ENCODE data around the gene SCLY. TPM values are rescaled to one million over a fixed set of nuclear protein-coding genes. Genes with fewer than 3 reads are reported as not detected.

Gene SCLY
- total RNA-seq, 1 donor = 4.6 TPM

DNA sequence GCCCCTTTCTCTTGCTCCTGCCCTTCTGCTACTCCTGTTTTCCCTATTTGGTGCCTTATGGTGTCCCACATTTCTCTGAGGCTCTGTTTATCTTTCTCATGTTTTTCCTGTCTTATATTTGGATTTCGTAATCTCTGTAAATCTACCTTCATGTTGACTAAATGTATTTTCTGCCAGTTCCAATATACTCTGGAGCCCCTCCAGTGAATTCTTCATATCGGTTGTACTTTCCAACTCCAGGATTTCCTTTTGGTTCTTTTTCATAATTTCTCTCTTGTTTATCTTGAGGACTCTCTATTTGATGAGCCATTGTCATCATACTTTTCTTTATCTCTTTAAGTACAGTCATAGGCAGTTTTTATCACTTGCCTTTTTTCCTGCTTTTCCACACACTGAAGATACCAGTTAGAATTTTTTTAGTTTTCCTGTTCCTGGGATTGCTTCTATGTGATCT, 19.1 kb downstream of the SCLY start:
- Histone ChIP-seq H3K9me3 (ENCODE audit: low read depth, low read length) (no peaks in the 10 kb centered on the region), H3K27me3 (ENCODE audit: insufficient read depth, low read length) (no peaks in the 10 kb centered on the region), H3K4me1 (ENCODE audit: insufficient read depth, low read length) (no peaks in the 10 kb centered on the region), H3K4me3 (ENCODE audit: low read length) (no peak overlapping the region)

DNA sequence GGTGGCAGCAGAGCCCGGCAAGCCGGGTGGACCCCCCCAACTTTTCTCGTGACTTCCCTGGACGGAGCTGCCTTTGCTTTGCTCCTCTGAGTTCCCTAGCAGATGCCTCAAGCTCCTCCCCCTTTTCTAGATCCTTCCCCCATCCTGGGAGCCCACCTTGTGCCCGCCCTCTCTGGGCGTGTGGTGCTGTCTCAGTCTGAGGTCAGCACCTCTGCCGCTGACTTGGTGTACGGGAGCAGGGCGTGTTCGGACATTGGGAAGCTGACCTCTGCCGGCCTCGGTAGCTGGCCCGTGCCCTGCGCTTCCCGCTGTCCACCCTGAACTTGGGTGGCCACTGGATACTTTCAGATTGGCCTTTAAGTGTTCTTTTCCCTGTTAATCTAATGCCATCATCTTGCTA, 19.7 kb downstream of the SCLY start:
- Histone ChIP-seq H3K4me3 (ENCODE audit: low read length) (no peak overlapping the region), H3K9me3 (ENCODE audit: low read depth, low read length) (no peaks in the 10 kb centered on the region), H3K4me1 (ENCODE audit: insufficient read depth, low read length) (no peaks in the 10 kb centered on the region), H3K27me3 (ENCODE audit: insufficient read depth, low read length) (no peaks in the 10 kb centered on the region)

DNA sequence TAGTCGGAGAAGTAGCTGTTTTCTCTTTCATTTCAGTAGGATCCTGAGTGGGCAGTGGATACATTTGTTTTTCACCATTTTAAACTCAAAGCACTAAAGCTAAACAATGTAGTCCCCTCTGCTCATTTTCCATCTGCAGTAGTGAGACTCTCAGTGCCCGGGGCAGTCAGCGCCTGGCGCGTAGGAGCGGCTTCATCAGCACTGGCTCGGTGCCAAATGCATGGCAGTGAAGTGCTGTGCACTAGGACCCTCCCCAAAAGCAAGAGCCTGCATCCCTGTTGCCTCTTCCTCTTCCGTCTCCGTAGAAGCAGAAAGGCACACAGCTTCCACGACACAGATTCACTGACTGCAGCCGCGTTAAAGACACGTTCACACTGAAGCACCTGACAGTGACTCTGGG, 20.3 kb downstream of the SCLY start:
- H3K9me3 ChIP-seq (ENCODE audit: low read depth, low read length) = no peaks in the 10 kb centered on the region
- H3K4me3 ChIP-seq (ENCODE audit: low read length) = no peak overlapping the region
- H3K4me1 ChIP-seq (ENCODE audit: insufficient read depth, low read length) = no peaks in the 10 kb centered on the region
- no peaks in the 10 kb centered on the region for H3K27me3 ChIP-seq (ENCODE audit: insufficient read depth, low read length)

DNA sequence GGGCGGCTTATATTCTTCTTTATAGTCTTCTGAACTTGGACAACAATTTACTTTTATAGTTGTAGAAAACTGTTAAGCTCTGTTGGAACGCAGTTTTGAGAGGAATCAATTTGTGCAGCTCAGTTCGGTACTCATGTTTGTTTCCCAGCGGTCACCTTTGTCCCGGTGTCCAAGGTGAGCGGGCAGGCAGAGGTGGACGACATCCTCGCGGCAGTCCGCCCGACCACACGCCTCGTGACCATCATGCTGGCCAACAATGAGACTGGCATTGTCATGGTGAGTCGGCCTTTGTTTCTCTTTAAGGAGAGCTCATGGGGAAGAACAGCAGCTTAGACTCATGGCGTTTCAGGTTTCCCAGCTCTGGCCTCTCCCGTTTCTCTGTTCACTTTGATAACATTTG, 20.8 kb downstream of the SCLY start:
- no peak overlapping the region for H3K4me3 ChIP-seq (ENCODE audit: low read length)
- H3K4me1 ChIP-seq (ENCODE audit: insufficient read depth, low read length) = no peaks in the 10 kb centered on the region
- no peaks in the 10 kb centered on the region for H3K27me3 ChIP-seq (ENCODE audit: insufficient read depth, low read length)
- no peaks in the 10 kb centered on the region for H3K9me3 ChIP-seq (ENCODE audit: low read depth, low read length)

DNA sequence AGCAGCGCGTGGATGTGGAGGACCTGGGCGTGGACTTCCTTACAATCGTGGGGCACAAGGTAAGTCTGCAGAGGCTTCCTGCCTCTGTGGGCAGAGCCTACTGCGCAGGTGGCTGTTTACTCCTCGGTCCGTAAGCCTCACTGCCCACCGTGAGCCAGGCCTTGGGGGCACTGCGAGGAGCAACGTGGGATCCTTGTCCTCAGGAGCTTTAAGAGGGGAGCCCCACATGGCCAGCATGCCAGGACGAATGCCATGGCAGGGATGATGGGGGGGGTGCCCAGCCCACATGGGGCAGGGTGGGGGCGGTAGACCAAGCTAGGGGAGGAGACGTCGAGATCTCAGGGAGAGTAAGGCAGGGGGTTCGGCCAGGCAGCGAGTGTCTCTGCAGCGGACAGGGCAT, 21.4 kb downstream of the SCLY start:
- H3K27me3 ChIP-seq (ENCODE audit: insufficient read depth, low read length) = no peaks in the 10 kb centered on the region
- H3K9me3 ChIP-seq (ENCODE audit: low read depth, low read length) = no peaks in the 10 kb centered on the region
- peaks cover 6% of the 10 kb centered on the region for H3K4me1 ChIP-seq (ENCODE audit: insufficient read depth, low read length)
- H3K4me3 ChIP-seq (ENCODE audit: low read length) = no peak overlapping the region

DNA sequence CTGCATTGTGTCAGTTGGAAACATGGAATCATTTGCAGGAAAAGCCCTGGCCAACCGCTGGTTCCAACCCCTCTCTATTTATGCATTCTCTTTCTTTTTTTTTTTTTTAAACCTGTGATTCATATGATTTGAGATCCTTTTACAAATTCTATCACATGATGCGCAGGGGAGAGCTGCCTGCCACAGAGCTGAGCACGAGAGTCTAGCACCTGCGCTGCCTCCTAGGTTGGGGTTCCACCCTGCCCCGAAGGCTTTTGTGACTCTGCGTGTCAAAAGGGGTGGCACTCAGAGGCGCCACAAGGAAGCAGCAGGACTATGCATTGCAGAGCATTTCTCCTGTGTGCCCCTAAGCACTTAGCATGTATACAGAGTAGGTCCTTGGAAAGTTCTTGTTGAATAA, 22.0 kb downstream of the SCLY start:
- Histone ChIP-seq H3K9me3 (ENCODE audit: low read depth, low read length) (no peaks in the 10 kb centered on the region), H3K4me1 (ENCODE audit: insufficient read depth, low read length) (peaks cover 12% of the 10 kb centered on the region), H3K4me3 (ENCODE audit: low read length) (no peak overlapping the region), H3K27me3 (ENCODE audit: insufficient read depth, low read length) (no peaks in the 10 kb centered on the region)

DNA sequence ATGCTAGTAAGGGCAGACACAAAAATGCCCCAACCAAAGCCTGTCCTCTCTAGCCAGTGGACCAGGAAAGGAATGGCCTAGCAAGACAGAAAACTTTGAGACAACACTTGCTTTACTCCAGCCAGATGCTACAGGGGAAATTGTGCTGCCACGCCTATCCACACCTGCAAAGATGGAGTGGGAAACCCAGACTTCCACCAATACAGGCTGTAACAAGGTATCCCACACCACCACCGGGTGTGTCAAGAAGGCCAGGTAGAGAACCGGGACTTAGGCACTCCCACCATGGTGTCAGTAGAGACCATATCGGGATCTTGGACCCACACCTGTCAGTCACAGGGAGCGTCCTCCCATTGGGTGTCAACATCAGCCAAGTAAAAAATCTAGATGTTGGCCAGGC, 23.1 kb downstream of the SCLY start:
- no peaks in the 10 kb centered on the region for H3K9me3 ChIP-seq (ENCODE audit: low read depth, low read length)
- peaks cover 16% of the 10 kb centered on the region for H3K4me1 ChIP-seq (ENCODE audit: insufficient read depth, low read length)
- H3K27me3 ChIP-seq (ENCODE audit: insufficient read depth, low read length) = no peaks in the 10 kb centered on the region
- H3K4me3 ChIP-seq (ENCODE audit: low read length) = no peak overlapping the region

DNA sequence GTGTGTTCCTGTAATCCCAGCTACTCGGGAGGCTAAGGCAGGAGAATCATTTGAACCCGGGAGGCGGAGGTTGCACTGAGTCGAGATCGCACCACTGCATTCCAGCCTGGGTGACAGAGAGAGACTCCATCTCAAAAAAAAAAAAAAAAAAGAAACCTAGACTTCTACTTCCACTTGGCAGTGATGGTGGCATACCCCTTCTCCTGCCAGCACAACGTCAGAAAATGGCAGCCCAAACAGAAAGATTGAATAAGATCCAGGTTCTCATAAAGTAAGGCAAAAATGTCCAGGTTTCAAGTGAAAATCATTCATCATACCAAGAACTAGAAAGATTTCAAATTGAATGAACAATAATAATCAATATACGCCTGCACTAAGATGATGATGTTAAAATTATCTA, 24.0 kb downstream of the SCLY start:
- peaks cover 16% of the 10 kb centered on the region for H3K4me1 ChIP-seq (ENCODE audit: insufficient read depth, low read length)
- no peaks in the 10 kb centered on the region for H3K27me3 ChIP-seq (ENCODE audit: insufficient read depth, low read length)
- H3K4me3 ChIP-seq (ENCODE audit: low read length) = no peak overlapping the region
- H3K9me3 ChIP-seq (ENCODE audit: low read depth, low read length) = no peaks in the 10 kb centered on the region

DNA sequence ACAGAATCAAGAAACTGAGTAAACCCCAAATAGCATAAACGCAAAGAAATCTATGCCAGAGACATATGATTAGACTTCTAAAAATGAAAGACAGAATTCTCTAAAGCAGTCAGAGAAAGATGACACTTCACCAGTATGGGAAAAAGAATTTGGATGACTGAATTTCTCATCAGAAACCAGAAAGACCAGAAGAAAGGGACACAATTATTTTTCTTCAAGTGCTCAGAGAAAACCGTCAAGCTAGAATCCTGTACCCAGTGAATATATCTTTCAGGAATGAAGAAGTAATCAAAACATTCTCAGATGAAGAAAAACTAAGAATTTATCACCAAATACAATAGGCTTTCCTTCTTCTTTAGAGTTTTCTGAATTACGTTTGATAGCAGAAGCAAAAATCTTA, 25.1 kb downstream of the SCLY start:
- H3K4me3 ChIP-seq (ENCODE audit: low read length) = no peak overlapping the region
- no peaks in the 10 kb centered on the region for H3K9me3 ChIP-seq (ENCODE audit: low read depth, low read length)
- no peaks in the 10 kb centered on the region for H3K27me3 ChIP-seq (ENCODE audit: insufficient read depth, low read length)
- peaks cover 16% of the 10 kb centered on the region for H3K4me1 ChIP-seq (ENCODE audit: insufficient read depth, low read length)

DNA sequence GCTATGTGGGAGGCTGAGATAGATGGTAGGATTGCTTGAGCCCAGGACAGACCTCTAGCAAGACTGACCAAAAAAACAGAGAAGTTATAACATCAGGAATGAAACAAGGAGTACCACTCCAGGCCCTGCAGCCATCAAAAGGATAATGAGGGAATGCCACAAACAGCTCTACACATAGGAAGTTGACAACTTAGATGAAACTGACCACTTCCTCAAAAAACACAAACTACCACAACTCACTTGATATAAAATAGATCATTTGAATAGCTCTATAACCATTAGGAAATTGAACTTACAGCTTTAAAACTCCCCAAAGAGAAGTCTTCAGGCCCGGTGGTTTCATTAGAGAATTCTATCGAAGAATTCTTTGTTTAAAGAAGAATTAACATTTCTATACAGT, 26.4 kb downstream of the SCLY start:
- Histone ChIP-seq H3K4me1 (ENCODE audit: insufficient read depth, low read length) (peaks cover 16% of the 10 kb centered on the region), H3K4me3 (ENCODE audit: low read length) (no peak overlapping the region), H3K9me3 (ENCODE audit: low read depth, low read length) (no peaks in the 10 kb centered on the region), H3K27me3 (ENCODE audit: insufficient read depth, low read length) (no peaks in the 10 kb centered on the region)

DNA sequence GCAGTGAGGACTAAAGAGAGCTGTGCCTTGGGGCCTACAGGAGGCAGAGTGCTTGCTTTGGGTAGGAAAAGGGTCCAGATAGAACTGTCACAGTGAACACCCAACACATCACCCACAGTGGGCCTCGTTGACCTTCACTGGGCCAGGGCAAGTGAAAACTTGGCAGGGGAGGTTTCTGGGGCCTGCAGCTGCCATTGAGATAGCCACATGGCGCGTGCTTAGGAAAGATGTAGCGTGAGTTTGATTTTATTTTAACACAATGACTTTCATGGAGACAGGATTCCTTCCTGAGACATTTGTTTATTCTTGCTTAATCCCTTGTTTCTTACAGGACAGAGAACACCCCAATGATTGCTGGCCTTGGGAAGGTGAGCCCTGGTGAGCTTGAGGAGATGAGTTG, 30.1 kb downstream of the SCLY start:
- Histone ChIP-seq H3K4me1 (ENCODE audit: insufficient read depth, low read length) (peaks cover 16% of the 10 kb centered on the region), H3K9me3 (ENCODE audit: low read depth, low read length) (no peaks in the 10 kb centered on the region), H3K27me3 (ENCODE audit: insufficient read depth, low read length) (no peaks in the 10 kb centered on the region), H3K4me3 (ENCODE audit: low read length) (no peak overlapping the region)

DNA sequence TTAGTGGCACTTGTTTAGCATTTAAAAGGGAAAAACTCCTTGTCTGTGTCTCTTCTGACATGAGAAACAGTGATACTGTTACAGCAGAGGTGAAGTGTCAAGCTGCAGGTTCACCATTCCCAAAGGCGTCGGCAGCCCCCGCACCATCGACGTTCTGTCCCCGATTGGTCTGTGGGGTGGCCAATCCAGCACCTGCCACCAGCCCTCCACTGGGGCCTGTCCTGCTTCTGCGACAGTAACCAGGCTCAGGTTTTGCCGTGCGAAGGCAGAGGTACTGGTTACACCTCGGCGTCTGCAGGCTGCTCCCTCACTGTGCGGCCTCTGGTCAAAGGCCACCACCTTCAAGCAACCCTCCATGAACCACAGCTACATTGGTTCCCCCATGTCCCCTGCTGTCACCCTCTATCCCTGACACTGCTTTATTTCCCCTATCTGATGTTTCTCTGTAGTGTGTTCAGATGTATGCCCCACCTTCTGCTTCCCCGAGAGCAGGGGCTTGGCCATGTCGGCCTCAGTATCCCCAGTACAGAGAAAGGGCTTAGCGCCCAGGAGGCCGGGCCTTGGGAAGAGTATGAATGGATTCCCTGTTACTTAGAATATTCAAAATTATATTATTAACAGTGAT, 30.7 kb downstream of the SCLY start:
- Histone ChIP-seq H3K4me3 (ENCODE audit: low read length) (no peak overlapping the region), H3K9me3 (ENCODE audit: low read depth, low read length) (no peaks in the 10 kb centered on the region), H3K27me3 (ENCODE audit: insufficient read depth, low read length) (no peaks in the 10 kb centered on the region), H3K4me1 (ENCODE audit: insufficient read depth, low read length) (peaks cover 16% of the 10 kb centered on the region)

DNA sequence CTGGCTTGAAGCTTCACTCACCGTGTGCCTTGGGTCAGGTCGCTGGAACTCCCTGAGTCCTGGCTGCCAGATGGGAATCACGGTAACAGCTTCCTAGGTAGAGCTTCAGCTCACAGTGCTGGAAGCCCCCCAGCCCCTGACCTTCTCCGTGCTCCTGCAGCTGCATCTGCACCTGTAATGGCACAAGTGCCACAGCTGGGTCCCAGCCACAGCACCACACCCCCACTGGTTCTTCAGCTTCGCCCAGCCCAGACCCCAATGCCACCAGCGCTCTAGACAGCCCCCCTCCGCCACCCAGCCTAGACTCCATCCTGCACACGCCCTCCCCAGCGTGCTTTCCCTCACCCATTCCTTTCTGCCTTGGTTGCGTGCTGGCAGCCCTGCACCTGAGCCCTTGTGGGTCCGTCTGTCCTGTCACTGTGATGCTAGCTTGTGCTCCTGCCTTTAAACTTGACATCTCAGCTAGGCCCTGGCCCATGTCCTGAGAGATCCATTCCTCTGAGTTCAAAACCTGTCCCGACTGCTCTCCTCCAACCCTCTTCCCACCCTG, 31.8 kb downstream of the SCLY start:
- H3K9me3 ChIP-seq (ENCODE audit: low read depth, low read length) = no peaks in the 10 kb centered on the region
- H3K27me3 ChIP-seq (ENCODE audit: insufficient read depth, low read length) = no peaks in the 10 kb centered on the region
- no peak overlapping the region for H3K4me3 ChIP-seq (ENCODE audit: low read length)
- H3K4me1 ChIP-seq (ENCODE audit: insufficient read depth, low read length) = peaks cover 6% of the 10 kb centered on the region

DNA sequence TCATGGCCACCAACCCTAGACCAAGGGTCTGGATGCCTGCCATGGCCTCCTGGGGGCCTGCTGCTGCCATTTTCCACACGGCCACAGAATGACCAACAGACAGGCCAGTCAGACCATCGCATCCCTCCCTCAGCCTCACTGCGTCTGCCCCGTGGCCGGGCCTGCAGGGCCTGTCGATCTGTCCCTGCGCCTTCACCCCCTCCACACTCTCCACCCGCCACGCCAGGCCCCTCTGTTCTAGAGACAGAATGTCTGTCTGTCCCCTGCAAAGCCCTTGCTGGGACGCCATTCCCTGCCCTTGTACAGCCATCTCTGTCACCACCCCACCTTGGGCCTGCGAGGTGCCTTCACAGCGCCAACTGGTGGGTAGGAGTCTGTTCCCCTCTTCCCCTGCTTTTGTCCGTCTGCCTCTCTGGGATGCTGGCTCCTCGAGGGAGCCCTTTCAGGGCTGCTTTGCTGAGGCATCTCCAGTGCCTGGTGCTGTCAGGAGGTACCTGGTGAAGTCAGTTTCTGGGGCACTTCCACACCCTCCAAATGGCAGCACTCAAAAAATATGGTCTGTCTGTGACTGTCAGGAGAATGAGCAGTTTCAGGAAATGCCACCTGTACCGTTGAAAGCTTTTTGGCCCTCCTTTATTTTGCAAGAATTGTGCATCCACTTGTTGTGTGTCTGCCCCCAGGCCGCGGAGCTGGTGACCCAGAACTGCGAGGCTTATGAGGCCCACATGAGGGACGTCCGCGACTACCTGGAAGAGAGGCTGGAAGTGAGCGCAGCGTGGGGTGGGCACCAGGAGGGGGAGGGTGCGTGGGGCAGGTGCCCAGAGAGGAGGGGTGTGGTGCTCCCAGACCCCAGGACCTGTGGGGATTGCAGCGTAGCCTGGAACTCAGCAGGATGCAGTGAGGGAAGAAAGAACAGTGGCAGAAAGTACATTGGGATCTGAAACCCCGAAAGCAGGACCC, 32.7 kb downstream of the SCLY start:
- no peaks in the 10 kb centered on the region for H3K27me3 ChIP-seq (ENCODE audit: insufficient read depth, low read length)
- H3K4me1 ChIP-seq (ENCODE audit: insufficient read depth, low read length) = no peaks in the 10 kb centered on the region
- H3K4me3 ChIP-seq (ENCODE audit: low read length) = no peak overlapping the region
- no peaks in the 10 kb centered on the region for H3K9me3 ChIP-seq (ENCODE audit: low read depth, low read length)

DNA sequence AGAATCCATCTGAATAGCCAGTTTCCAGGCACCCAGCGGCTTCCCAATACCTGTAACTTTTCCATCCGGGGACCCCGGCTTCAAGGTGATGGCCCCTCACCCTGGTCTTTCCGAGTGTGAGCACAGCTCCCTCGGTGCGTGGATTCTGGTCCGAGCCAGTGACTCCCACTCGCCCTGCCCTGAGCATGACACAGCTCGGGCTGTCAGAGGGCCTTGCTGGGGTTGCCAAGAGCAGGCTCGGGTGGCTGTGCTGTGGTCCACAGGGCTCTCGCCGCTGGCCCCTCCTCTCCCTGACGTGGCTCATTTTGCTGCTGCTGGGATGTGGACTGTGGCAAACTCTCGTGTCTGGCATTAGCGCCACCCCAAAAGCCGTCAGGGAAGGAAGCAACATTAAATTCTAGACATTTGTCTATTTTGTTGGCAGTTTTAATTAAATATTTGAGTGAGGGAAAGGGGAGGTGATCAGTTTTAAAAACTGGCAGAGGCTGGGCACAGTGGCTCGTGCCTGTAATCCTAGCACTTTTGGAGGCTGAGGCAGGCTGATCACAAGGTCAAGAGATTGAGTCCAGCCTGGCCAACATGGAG, 33.7 kb downstream of the SCLY start:
- Histone ChIP-seq H3K27me3 (ENCODE audit: insufficient read depth, low read length) (no peaks in the 10 kb centered on the region), H3K4me3 (ENCODE audit: low read length) (no peak overlapping the region), H3K9me3 (ENCODE audit: low read depth, low read length) (no peaks in the 10 kb centered on the region), H3K4me1 (ENCODE audit: insufficient read depth, low read length) (peaks cover 10% of the 10 kb centered on the region)

All from mononuclear cell (primary cell).